HFFc6 (cell line): Measurements from ENCODE around the gene BMP6. TPM values are rescaled to one million over a fixed set of nuclear protein-coding genes. Genes with fewer than 3 reads are reported as not detected.

Experiments used
- DNase-seq: peaks from one replicate; pipeline ENCODE4 v3.0.0-alpha.2; 2018
- H3K27ac Mint-ChIP-seq: 2 replicates; pipeline ENCODE4 v1.8.0; 2020; ENCODE audit warnings: mild to moderate bottlenecking, mixed read lengths
- H3K27me3 Mint-ChIP-seq: 2 replicates; pipeline ENCODE4 v1.8.0; 2021; ENCODE audit warnings: mild to moderate bottlenecking, moderate library complexity, mixed read lengths; ENCODE audit not compliant: insufficient read depth
- H3K36me3 Mint-ChIP-seq: 2 replicates; pipeline ENCODE4 v1.8.0; 2021; ENCODE audit warnings: low read depth, mixed read lengths
- H3K4me1 Mint-ChIP-seq: 2 replicates; pipeline ENCODE4 v1.8.0; 2020; ENCODE audit warnings: low read depth, mixed read lengths
- H3K4me3 Mint-ChIP-seq: 2 replicates; pipeline ENCODE4 v1.8.0; 2020; ENCODE audit warnings: mild to moderate bottlenecking, moderate library complexity, mixed read lengths
- H3K9me3 Mint-ChIP-seq: 2 replicates; pipeline ENCODE4 v1.8.0; 2020; ENCODE audit warnings: mild to moderate bottlenecking, mixed read lengths
- CTCF ChIP-seq: fragments of 200-600 bp; sonication (generic); IDR thresholded peaks from 2 replicates; pipeline ENCODE4 v1.5.0; 2021; ENCODE audit warnings: antibody characterized with exemption, mild to moderate bottlenecking
- total RNA-seq, 6 experiments: library from RNA; stranded (reverse); fragmentation: NEBNext Ultra II Directional; extraction: Animal tissue kit (Norgen Biotek cat#: 25700); gene quantifications; 2 replicates in 1 of 6; 3 replicates in 5 of 6; pipeline ENCODE4 v1.2.3, GENCODE V29; 2021

The BMP6 gene
- total RNA-seq, 6 experiments from 2014 or later = 0.05 to 0.43 (median 0.11) TPM; not detected in 1

GRCh38 chr6:7911345-7911725, 185.4 kb downstream of the BMP6 start:
- DNase-seq = no peak
- peak overlapping the region; percentile 82 for H3K4me3 Mint-ChIP-seq
- TF ChIP-seq CTCF = no peak
- H3K36me3 Mint-ChIP-seq = no peaks in the 10 kb centered on the region
- H3K4me1 Mint-ChIP-seq = peaks cover 18% of the 10 kb centered on the region
- H3K27ac Mint-ChIP-seq = no peak overlapping the region
- H3K9me3 Mint-ChIP-seq = no peaks in the 10 kb centered on the region
- H3K27me3 Mint-ChIP-seq = no peaks in the 10 kb centered on the region; the same call in 1 of the 2 replicates

- no peak overlapping the region for H3K27ac Mint-ChIP-seq
- no peak overlapping the region for H3K4me3 Mint-ChIP-seq
- no peaks in the 10 kb centered on the region for H3K9me3 Mint-ChIP-seq
- peaks cover 2% of the 10 kb centered on the region; the same call in 1 of the 2 replicates for H3K27me3 Mint-ChIP-seq
- no peak for DNase-seq
- TF ChIP-seq CTCF = no peak
- H3K36me3 Mint-ChIP-seq = no peaks in the 10 kb centered on the region
- peaks cover 18% of the 10 kb centered on the region for H3K4me1 Mint-ChIP-seq
These were observed 186.1 kb downstream of the BMP6 start for GRCh38 chr6:7912024-7912423.

GRCh38 chr6:7912736-7913517, 187.0 kb downstream of the BMP6 start:
- H3K27ac Mint-ChIP-seq = no peak overlapping the region
- TF ChIP-seq CTCF = no peak
- H3K4me1 Mint-ChIP-seq = peaks cover 13% of the 10 kb centered on the region
- H3K27me3 Mint-ChIP-seq = peaks cover 2% of the 10 kb centered on the region
- H3K36me3 Mint-ChIP-seq = no peaks in the 10 kb centered on the region
- H3K4me3 Mint-ChIP-seq = no peak overlapping the region
- H3K9me3 Mint-ChIP-seq = no peaks in the 10 kb centered on the region
- no peak for DNase-seq

GRCh38 chr6:7914311-7914710, 188.4 kb downstream of the BMP6 start:
- peaks cover 2% of the 10 kb centered on the region for H3K27me3 Mint-ChIP-seq
- H3K9me3 Mint-ChIP-seq = no peaks in the 10 kb centered on the region
- H3K27ac Mint-ChIP-seq = no peak overlapping the region
- H3K4me3 Mint-ChIP-seq = no peak overlapping the region
- no peaks in the 10 kb centered on the region for H3K36me3 Mint-ChIP-seq
- peaks cover 2% of the 10 kb centered on the region for H3K4me1 Mint-ChIP-seq
- DNase-seq = no peak
- no peak for TF ChIP-seq CTCF

- no peaks in the 10 kb centered on the region for H3K9me3 Mint-ChIP-seq
- DNase-seq = no peak
- H3K27me3 Mint-ChIP-seq = peaks cover 2% of the 10 kb centered on the region
- H3K36me3 Mint-ChIP-seq = no peaks in the 10 kb centered on the region
- TF ChIP-seq CTCF = no peak
- H3K27ac Mint-ChIP-seq = no peak overlapping the region
- no peaks in the 10 kb centered on the region for H3K4me1 Mint-ChIP-seq
- H3K4me3 Mint-ChIP-seq = no peak overlapping the region
These were observed 189.3 kb downstream of the BMP6 start for GRCh38 chr6:7914991-7915789.
